IPS-18a (cell line): ENCODE data around the gene RPL36A.

ENCODE experiments used
- H3K27ac ChIP-seq: one replicate; pipeline ENCODE4 v1.5.1; 2013; ENCODE audit warnings: low read length
- H3K27me3 ChIP-seq: one replicate; pipeline ENCODE4 v1.6.1; 2013; ENCODE audit warnings: mild to moderate bottlenecking, low read length; ENCODE audit not compliant: control insufficient read depth, insufficient read depth
- H3K36me3 ChIP-seq: one replicate; pipeline ENCODE4 v1.6.1; 2013; ENCODE audit warnings: low read depth, low read length; ENCODE audit not compliant: control insufficient read depth
- H3K4me1 ChIP-seq: one replicate; pipeline ENCODE4 v1.6.1; 2013; ENCODE audit warnings: low read depth, low read length; ENCODE audit not compliant: control insufficient read depth
- H3K4me3 ChIP-seq: one replicate; pipeline ENCODE4 v1.5.1; 2013; ENCODE audit warnings: low read length
- H3K9ac ChIP-seq: one replicate; pipeline ENCODE4 v1.6.1; 2013; ENCODE audit warnings: mild to moderate bottlenecking, low read length, moderate library complexity
- H3K9me3 ChIP-seq: one replicate; pipeline ENCODE4 v1.6.1; 2013; ENCODE audit warnings: low read depth, low read length; ENCODE audit not compliant: control insufficient read depth

Gene RPL36A

DNA sequence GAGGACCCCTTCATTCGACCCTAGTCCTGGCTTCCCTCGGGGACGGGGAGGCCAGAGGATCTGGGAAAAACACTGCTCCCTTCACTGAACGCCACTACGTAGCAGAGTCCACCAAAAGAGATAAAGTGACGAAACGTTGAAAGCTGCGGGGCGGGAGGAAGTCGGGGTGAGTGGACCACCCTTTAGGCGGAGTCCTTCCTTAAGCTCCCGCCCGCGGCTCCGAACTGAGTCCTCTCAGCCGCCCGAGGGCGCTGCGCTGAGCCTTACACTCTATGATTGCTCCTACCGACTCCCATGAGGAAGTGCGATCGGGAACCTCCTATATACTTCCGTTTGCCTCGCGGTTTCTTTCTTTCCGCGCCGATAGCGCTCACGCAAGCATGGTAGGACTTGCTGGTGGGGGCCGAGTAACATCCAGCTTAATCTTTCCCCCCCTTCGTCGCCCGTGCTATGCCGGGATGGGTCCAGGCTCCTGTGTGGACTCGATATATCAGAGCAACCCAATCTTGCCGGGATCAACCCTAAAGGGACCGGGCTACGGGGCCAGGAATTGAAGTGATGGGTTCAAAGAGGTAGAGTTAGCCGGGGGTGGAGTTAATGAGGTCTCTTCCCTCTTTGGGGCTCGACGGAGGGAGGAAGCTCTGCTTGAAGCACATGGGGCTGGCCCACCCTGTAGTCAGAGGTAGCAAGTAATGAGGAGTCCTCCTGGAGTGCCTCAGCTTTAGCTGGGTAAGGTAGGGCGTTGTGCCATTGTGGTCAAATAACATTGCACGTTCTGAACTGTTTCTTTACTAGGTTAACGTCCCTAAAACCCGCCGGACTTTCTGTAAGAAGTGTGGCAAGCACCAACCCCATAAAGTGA lies at the start of gene RPL36A:
RPL36A (plus strand) TSS at position 348 of the 862 bp plus-strand sequence; CDS start at position 381, 33 bp downstream.
- Histone ChIP-seq H3K27me3 (no peaks in the 10 kb centered on the region), H3K9ac (peak within 1 kb of the TSS; percentile 100), H3K4me3 (peak within 1 kb of the TSS; percentile 99), H3K36me3 (peaks cover 45% of the 10 kb centered on the region), H3K4me1 (peaks cover 23% of the 10 kb centered on the region), H3K9me3 (no peaks in the 10 kb centered on the region), H3K27ac (peak within 1 kb of the TSS; percentile 98)

DNA sequence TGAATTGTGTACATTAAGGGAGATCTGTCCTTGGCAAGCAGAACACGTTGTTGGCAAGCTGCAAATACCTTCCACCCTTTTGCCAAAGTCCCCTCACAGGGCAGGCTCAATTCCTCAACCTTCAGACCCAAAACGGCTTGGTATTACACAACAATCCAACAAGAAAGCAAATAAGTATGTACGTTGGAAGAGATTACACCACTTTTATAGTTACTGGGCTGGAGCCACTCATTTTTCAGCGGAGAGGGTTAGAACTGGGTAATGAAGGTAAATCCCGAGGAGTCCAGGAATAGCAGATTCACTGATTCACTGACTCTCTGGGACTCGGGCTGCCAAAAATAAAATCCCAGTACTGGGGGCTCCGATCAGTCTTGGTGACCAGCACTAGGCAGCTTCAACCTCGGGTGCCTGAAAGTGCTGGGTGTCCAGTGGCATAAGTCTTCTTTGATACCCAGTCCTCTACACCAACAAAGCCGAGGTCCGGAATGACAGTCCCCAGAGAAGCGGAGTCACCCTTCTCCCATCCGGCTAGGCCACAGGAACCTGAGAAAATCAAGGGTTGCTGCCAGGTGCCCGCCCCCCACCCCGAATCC lies 42.9 kb upstream of the RPL36A start:
- Histone ChIP-seq H3K9ac (peak overlapping the region; percentile 86), H3K4me1 (peaks cover 7% of the 10 kb centered on the region), H3K9me3 (no peaks in the 10 kb centered on the region), H3K4me3 (peak overlapping the region; percentile 78), H3K36me3 (peaks cover 32% of the 10 kb centered on the region), H3K27ac (no peak overlapping the region), H3K27me3 (no peaks in the 10 kb centered on the region)

DNA sequence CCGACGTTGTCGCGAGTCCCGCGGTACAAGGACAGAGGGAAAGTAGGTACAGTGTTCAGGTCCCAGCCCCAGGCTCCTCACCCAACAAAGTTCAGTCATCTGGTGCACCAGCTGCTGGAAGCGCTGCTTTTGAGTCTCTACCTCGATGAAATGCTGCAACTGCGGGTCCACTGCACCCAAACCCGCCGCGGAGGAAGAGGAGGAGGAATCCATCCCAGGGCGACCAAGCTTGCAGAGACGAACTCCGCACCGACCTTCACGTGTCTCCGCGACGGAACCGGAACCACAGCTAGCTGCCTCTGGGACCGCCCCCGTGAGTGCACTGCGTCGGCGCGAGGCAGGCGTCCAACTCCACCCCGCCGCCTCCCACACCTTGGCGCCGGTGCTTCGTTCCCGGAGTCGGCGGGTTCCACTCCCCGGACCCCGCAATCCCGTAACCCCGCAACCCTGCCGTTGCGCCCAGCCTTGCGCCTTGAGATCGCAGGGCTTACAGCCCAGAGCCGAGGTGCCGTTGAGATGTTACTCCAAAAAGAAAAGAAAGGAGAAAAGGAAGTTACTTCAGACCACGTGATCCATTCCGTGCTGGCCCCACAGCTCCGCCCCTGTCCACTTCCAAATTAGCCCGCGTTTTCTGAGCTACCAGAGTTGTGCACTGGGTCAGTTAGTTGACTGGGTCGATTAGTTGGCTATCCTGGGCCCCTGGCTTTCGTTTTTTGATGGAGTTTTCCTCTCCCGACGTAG lies 42.2 kb upstream of the RPL36A start, which contains the start of gene TIMM8A:
TIMM8A (minus strand) TSS at position 291 of the 741 bp plus-strand sequence; CDS start at position 213, 78 bp downstream.
- Histone ChIP-seq H3K9me3 (no peaks in the 10 kb centered on the region), H3K27ac (peak within 1 kb of the TSS; percentile 79), H3K4me3 (peak within 1 kb of the TSS; percentile 78), H3K36me3 (peaks cover 28% of the 10 kb centered on the region), H3K27me3 (no peaks in the 10 kb centered on the region), H3K4me1 (peaks cover 7% of the 10 kb centered on the region), H3K9ac (peak within 1 kb of the TSS; percentile 86)

DNA sequence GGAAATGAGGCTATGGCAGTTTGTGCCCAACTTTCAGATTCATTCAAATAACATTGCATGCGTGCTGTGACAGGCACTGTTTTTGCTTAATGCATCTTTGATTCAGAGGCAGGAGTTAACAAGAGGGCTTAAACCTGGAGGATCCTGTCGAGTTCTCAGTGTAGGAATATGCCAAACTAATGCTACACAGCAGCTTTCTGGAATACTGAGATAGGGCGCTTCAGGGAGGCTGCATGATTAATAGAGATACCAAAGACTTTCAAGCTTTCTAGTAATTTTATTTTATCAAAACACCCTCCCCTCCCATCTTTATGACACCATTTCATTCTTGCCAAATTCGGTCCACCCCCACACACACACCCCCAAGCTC lies 41.6 kb upstream of the RPL36A start:
- Histone ChIP-seq H3K36me3 (peaks cover 26% of the 10 kb centered on the region), H3K4me1 (peaks cover 7% of the 10 kb centered on the region), H3K27me3 (no peaks in the 10 kb centered on the region), H3K27ac (peak overlapping the region; percentile 4), H3K9me3 (no peaks in the 10 kb centered on the region), H3K9ac (peak overlapping the region; percentile 86), H3K4me3 (peak overlapping the region; percentile 78)

DNA sequence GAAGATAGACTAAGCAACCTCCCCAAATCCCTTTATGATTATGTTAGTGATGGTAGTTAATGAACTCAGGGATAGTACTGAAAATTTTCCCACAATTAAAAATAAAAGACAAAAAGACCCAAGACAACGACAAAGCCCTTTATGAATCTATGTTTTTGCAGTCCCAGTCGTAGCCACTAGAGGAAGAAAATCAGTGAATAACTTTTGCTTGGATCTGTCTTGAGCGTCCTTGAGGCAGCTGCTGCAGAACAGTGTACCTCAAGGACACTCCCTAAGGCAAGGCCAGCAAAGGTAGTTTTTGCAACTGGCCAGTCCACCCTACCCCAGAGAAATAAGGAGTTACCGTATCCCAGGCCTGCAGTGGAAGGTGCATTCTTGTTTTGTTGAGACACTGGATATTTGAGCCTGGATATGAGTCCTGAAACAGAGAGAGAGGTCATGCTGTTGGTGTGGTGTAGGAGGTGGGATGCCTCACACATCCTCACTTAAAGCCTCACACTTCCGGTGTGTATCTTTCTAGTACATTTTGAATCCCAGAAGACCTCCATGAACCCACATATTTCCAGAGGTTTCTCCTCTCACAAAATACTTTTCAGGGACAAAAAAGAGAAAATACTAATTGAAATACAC lies 33.5 kb upstream of the RPL36A start:
- Histone ChIP-seq H3K27ac (no peak overlapping the region), H3K36me3 (no peaks in the 10 kb centered on the region), H3K9me3 (no peaks in the 10 kb centered on the region), H3K4me1 (no peaks in the 10 kb centered on the region), H3K4me3 (no peak overlapping the region), H3K27me3 (no peaks in the 10 kb centered on the region), H3K9ac (no peak overlapping the region)

DNA sequence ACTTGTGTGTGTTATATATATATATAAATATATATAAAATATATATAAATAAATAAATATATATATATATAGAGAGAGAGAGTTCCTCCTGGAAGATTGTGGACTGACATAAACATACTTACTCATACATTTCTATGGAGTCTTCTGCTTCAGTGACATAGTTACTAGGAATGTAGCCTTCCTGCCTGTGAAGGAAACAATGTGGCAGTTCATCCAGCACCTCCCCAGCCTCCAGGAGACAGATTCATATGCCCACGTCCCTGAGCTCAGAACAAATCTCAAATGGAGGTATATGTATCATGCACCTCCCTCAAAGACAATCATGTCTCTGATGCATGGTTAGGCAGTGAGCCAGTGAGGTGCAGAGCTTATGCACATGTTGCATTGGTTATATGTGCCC lies 30.8 kb upstream of the RPL36A start:
- Histone ChIP-seq H3K27me3 (no peaks in the 10 kb centered on the region), H3K4me1 (no peaks in the 10 kb centered on the region), H3K27ac (no peak overlapping the region), H3K4me3 (no peak overlapping the region), H3K9me3 (no peaks in the 10 kb centered on the region), H3K36me3 (no peaks in the 10 kb centered on the region), H3K9ac (no peak overlapping the region)

DNA sequence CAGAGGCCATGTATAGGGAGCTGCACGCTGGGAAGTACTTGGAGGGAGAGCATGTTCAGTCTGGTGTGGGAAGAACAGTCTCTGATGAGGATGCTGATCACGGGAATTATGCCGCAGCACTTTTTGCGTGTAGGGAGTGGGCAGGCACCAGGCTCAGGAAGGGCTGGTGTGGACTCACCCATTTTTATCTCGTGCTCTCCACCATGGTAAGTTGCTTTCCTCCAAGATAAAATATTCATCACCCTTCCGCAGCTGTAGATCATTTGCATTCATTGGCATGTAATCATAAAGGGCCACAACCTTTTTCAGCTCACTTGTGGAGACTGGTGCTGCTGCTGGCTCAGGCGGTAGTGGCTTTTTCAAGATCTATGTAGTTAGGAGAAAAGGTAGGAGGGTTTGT lies 30.4 kb upstream of the RPL36A start:
- Histone ChIP-seq H3K4me1 (no peaks in the 10 kb centered on the region), H3K27me3 (no peaks in the 10 kb centered on the region), H3K27ac (no peak overlapping the region), H3K4me3 (no peak overlapping the region), H3K36me3 (no peaks in the 10 kb centered on the region), H3K9ac (no peak overlapping the region), H3K9me3 (no peaks in the 10 kb centered on the region)

DNA sequence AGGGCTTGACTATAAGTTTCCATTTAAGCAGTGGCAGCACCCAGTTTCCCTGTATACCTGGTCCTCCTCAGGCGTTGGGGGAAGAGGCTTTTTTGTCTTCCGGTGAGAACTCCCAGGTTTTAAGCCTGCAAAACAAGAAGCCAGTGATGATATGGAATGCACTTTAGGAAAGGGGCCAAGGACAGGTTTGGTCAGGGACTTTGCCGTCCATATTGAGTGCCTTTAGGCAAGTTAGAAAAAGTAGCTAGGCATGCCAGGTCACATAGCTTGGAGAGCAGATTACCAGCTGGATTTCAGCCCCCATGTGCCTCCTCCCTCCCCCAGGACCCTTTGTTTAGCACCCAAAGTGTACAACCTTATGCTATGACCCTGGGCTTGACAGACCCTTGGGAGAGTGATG lies 28.7 kb upstream of the RPL36A start:
- no peak overlapping the region for H3K4me3 ChIP-seq

DNA sequence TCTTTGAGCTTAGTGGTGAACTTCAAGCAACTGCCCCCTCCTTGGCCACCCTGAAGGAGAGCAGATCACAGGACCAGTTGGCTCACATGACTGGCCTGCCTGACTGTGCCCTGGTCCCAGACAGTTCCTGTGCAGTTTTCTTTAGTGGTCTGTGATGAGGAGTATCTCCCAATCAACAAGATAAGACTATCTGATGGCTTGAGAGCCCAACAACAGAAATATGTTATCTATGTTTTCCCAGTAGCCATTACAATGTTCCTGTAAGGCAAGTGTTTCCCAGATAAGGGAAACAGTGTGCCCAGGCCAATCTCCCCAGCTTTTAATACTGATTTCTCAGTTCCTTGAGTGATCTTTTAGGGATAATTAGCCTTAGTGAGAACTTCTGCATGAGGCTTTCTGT lies 28.1 kb upstream of the RPL36A start:
- no peak overlapping the region for H3K9ac ChIP-seq
- H3K4me1 ChIP-seq = no peaks in the 10 kb centered on the region
- no peak overlapping the region for H3K27ac ChIP-seq
- H3K4me3 ChIP-seq = no peak overlapping the region
- H3K36me3 ChIP-seq = no peaks in the 10 kb centered on the region
- H3K27me3 ChIP-seq = no peaks in the 10 kb centered on the region
- H3K9me3 ChIP-seq = no peaks in the 10 kb centered on the region

More for the DNA sequence above, 28.7 kb upstream of the RPL36A start:
- Histone ChIP-seq H3K9ac (no peak overlapping the region), H3K36me3 (no peaks in the 10 kb centered on the region), H3K27me3 (no peaks in the 10 kb centered on the region), H3K9me3 (no peaks in the 10 kb centered on the region), H3K27ac (no peak overlapping the region), H3K4me1 (no peaks in the 10 kb centered on the region)

DNA sequence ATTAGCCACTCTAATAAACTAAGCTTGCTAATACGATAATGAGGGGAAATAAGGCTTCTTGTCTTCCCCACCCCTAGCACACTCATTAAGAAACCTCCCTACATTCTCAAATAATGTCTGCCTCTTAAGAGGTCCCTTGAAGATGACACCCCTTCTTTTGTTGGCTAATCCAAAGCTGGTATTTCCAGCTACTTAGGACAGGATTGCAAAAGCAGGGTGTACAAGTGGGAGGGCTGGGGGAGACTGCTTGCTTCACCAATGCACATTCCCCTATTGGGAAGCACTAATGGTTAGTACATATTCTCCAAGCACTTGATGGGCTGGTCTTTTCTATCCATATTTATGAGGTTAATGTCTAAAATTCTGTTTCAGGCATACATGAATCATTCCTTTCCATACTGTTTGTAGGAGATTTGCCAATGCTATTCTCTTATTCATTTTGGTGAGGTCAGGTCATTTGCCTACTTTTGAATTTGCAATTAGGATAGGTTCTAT lies 25.5 kb upstream of the RPL36A start:
- H3K36me3 ChIP-seq = no peaks in the 10 kb centered on the region
- no peaks in the 10 kb centered on the region for H3K27me3 ChIP-seq
- H3K4me3 ChIP-seq = no peak overlapping the region
- no peaks in the 10 kb centered on the region for H3K9me3 ChIP-seq
- H3K4me1 ChIP-seq = no peaks in the 10 kb centered on the region
- H3K27ac ChIP-seq = no peak overlapping the region
- H3K9ac ChIP-seq = no peak overlapping the region

DNA sequence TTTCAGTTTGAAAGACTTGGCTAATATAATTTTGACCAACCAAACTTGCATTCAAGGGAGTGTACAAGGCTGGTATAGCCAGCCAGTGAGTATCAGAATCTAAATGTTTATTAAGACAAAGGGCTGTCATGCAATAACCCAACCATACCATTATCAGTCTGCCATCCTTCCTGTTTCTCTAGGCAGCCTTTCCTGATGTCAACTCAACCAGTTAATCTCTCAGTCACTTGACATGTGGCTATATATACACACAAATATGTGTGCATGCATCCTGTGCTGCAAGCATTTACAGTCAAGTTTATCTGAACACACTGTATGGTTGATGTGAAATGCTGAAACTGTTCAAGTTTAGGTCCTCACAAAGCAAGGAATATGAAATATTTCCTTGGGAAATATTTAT lies 22.0 kb upstream of the RPL36A start:
- Histone ChIP-seq H3K4me1 (no peaks in the 10 kb centered on the region), H3K27ac (no peak overlapping the region), H3K4me3 (no peak overlapping the region), H3K27me3 (no peaks in the 10 kb centered on the region), H3K9me3 (no peaks in the 10 kb centered on the region), H3K36me3 (no peaks in the 10 kb centered on the region), H3K9ac (no peak overlapping the region)
